ENCODE results near the gene DBI.
"Not testable (repeated sequence)": the region's sequence is repeated elsewhere in the genome, so short reads cannot be mapped to it uniquely, and the experiment has no call there.

The DBI gene

GRCh38 chr2:119365436-119365835, 1.3 kb upstream of the DBI start:
- DNase-seq (ENCODE audit: low read depth, low spot score) = no peak

- no peak for DNase-seq (ENCODE audit: low read depth, low spot score)
These were observed 572 bp upstream of the DBI start for GRCh38 chr2:119366161-119366648.

GRCh38 chr2:119367472-119368099, 809 bp downstream of the DBI start:
- no peak for DNase-seq (ENCODE audit: low read depth, low spot score)

- no peak for DNase-seq (ENCODE audit: low read depth, low spot score)
These were observed 3.1 kb downstream of the DBI start for GRCh38 chr2:119369845-119370244.

GRCh38 chr2:119371111-119371510, 4.3 kb downstream of the DBI start:
- no peak for DNase-seq (ENCODE audit: low read depth, low spot score)

- DNase-seq (ENCODE audit: low read depth, low spot score) = no peak
These were observed 6.2 kb downstream of the DBI start for GRCh38 chr2:119372778-119373568.

GRCh38 chr2:119373907-119374745, 7.3 kb downstream of the DBI start:
- DNase-seq (ENCODE audit: low read depth, low spot score) = not testable (repeated sequence)

- DNase-seq (ENCODE audit: low read depth, low spot score) = not testable (repeated sequence)
These were observed 9.6 kb downstream of the DBI start for GRCh38 chr2:119376406-119376805.

GRCh38 chr2:119376810-119377209, 10.0 kb downstream of the DBI start:
- no peak for DNase-seq (ENCODE audit: low read depth, low spot score)

- DNase-seq (ENCODE audit: low read depth, low spot score) = no peak
These were observed 10.7 kb downstream of the DBI start for GRCh38 chr2:119377294-119377992.

- DNase-seq (ENCODE audit: low read depth, low spot score) = no peak
These were observed 11.2 kb downstream of the DBI start for GRCh38 chr2:119377993-119378345.

GRCh38 chr2:119378566-119378965, 11.8 kb downstream of the DBI start:
- DNase-seq (ENCODE audit: low read depth, low spot score) = no peak

GRCh38 chr2:119383410-119384140, 16.8 kb downstream of the DBI start:
- no peak for DNase-seq (ENCODE audit: low read depth, low spot score)

- DNase-seq (ENCODE audit: low read depth, low spot score) = no peak
These were observed 18.2 kb downstream of the DBI start for GRCh38 chr2:119384971-119385370.

GRCh38 chr2:119385466-119385865, 18.7 kb downstream of the DBI start:
- DNase-seq (ENCODE audit: low read depth, low spot score) = no peak

GRCh38 chr2:119387381-119388129, 20.8 kb downstream of the DBI start:
- DNase-seq (ENCODE audit: low read depth, low spot score) = no peak

- DNase-seq (ENCODE audit: low read depth, low spot score) = no peak
These were observed 23.0 kb downstream of the DBI start for GRCh38 chr2:119389615-119390306.

GRCh38 chr2:119393971-119394748, 27.4 kb downstream of the DBI start:
- DNase-seq (ENCODE audit: low read depth, low spot score) = no peak

GRCh38 chr2:119397196-119397595, 30.4 kb downstream of the DBI start:
- DNase-seq (ENCODE audit: low read depth, low spot score) = no peak
